HG02884 (cell line): ENCODE results near the gene STIP1.

Experiments
- ATAC-seq: cut with Tn5 transposase; IDR thresholded peaks from one replicate; pipeline ENCODE4 v1.9.1; 2021; ENCODE audit warnings: mild to moderate bottlenecking, moderate library complexity; ENCODE audit not compliant: unreplicated experiment

The STIP1 gene

DNA sequence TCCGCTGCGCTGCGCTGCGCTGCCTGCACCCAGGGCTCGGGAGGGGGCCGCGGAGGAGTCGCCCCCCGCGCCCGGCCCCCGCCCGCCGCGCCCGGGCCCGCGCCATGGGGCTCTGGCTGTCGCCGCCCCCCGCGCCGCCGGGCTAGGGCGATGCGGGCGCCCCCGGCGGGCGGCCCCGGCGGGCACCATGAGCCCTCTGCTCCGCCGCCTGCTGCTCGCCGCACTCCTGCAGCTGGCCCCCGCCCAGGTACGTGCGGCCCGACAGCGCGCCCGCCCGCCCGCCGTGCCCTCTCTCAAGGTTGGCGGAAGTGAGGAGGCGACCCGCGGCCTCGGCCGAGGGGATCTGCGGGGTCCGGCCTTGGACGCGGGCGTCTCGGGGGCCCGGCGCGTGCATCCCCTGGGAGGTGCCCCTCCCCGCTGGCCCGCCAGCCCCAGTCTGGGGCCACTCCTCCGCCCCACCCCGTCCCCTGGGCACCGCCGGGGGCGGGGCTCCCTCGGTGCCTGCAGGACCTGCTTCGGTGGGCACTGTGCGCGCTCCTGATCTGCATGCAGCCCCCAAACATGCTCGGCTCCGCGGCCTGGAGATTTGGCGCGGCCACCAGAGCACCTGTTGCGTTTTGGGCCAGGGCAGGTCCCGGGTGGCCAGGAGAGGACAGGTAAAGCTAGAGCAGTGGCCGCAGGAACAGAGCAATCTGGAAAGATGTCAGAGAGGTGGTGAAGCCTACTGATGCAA is 48.8 kb downstream of the STIP1 start:
- no peak for ATAC-seq

DNA sequence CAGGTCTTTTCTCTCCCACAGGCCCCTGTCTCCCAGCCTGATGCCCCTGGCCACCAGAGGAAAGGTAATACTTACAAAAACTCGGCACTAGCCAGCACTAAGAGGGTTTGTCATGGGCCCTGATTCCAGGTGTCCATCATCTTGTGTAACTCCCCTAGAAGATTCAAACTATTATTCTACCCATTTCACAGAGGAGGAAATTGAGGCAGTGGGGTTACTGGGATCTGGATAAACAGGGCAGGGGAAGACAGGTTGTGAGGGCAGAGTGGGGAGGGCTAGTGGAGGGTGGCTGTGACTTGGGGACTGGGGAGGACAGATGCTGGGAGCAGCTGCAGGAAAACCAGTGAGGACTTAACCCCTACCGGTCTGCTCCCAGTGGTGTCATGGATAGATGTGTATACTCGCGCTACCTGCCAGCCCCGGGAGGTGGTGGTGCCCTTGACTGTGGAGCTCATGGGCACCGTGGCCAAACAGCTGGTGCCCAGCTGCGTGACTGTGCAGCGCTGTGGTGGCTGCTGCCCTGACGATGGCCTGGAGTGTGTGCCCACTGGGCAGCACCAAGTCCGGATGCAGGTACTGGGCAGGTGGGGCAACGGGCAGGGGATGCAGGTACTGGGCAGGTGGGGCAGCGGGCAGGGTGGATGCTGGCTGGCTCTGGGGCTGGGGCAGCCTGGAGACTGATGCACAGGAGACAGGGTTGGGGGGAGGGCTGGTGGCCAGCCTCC is 49.6 kb downstream of the STIP1 start:
- ATAC-seq: no peak

DNA sequence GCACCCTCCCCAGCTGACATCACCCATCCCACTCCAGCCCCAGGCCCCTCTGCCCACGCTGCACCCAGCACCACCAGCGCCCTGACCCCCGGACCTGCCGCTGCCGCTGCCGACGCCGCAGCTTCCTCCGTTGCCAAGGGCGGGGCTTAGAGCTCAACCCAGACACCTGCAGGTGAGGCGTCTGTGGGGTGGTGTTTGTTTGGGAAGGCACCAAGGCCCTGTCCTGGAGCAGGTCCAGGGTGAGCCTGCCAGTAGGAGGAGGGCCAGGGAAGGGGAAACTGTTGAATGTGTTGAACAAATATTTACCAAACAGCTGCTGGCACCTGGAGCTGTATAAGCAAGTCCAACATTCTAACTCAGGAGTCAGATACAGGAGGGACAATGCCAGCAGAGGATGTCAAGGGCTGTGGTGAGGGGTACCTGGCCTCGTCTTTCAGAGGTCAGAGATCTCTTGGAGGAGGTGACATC is 51.5 kb downstream of the STIP1 start:
- ATAC-seq: no peak

DNA sequence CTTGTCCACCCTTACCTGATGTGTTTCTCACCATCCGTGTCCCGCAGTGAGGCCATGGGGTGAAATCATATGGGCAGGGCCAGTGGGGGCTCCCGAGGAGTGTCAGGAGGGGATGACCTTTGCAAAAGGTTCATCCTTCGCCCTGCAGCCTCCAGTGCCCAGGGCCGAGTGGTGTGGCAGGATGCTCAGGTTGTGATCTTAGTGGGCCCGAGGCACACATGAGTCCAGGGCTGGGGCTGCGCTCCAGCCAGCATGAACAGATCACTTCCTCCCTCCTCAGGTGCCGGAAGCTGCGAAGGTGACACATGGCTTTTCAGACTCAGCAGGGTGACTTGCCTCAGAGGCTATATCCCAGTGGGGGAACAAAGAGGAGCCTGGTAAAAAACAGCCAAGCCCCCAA is 52.1 kb downstream of the STIP1 start:
- ATAC-seq: no peak

DNA sequence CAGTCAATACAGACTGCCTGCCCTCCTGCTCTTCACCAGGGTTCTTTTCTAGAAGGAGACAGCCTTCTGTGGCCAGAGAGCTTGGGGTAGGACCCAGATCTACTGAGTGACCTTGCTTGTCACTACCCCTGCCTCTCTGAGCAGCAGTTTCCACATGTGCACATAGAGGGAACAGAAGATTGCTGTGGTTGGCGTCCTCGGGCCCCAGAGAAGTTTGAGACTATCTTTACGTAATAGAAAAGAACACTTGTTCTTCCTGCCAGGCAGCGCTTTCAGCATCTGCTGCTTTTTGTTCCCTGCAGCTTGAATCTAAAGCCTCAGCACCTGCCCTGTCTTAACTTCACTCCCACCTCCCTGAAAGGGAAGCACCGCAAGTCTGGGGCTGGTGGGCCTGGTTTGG is 53.0 kb downstream of the STIP1 start:
- no peak for ATAC-seq

DNA sequence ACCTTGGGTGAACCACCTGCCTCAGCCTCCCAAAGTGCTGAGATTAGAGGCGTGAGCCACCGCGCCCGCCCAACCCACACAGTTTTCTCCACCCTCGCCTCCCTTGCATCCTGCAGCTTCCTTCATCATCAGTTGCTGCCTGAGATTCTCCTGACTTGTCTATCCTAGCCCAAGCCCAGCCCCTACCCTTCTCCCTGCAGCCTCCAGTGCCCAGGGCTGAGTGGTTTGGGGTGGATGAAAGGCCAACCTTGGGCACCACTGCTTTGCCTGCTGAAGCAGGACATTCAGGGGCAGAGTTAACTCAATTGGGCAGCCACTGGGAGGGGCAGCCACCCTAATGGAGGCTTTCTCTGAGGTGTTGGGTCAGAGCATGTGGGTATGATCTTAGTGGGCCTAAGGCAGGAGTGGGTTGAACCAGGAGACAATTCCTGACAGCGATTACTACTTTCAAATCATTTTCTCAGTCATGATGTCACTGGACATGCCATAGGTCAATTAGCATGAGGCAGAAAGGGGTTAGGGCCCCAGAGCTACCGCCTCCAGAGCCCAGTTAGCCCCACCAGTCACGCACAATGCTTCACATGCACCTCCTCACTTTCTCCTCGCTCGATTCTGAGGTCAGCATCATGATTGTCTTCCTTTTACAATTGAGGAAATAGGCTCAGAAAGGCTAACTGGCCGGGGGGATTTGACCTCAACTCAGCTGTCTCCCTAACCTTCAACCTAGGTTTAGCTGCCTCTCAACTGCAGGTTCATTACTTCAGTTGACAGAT is 53.9 kb downstream of the STIP1 start:
- ATAC-seq: peak; percentile 8

DNA sequence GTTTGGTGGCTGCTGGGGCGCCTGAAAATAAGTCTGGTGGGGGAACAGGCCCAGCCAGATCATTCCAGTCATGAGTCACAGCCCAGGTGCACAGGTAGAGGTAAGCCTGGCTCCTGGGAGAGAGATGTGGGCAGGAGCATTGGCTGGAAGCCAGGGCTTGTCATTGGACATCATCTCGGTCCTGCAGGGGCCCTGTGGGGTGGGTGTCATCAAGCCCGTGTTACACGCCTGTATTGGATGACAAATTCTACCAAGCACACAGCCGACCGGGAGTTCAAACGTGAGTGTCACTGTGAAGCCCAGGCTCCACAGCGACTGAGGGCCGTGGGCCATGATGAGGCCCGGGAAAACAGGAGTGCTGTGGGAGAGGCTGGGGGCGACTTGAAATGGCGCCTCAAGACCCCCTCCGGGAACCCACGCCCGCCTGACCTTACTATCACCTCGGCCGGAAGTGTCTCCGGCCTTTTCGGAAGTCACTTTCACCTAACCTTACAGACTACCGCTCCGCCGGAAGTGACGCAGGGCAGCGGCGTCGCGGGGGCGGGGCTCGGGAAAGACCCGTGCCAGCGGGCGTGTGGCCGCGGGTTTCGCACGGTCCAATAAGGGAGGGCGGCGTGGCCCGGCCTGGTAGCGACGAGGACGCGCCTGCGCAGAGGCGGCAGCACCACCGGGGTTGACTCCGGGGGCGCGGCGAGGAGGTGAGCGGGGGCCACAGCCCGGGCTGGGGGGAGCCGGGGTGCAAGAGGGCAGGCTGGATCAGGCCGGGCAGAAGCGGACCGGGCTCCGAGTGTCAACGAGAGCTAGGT is 54.7 kb downstream of the STIP1 start, which contains the start of gene FKBP2:
FKBP2 (plus strand) TSS at position 661 of the 806 bp plus-strand sequence. CDS start 1,293 bp downstream, outside the sequence.
- peak; percentile 52 for ATAC-seq

DNA sequence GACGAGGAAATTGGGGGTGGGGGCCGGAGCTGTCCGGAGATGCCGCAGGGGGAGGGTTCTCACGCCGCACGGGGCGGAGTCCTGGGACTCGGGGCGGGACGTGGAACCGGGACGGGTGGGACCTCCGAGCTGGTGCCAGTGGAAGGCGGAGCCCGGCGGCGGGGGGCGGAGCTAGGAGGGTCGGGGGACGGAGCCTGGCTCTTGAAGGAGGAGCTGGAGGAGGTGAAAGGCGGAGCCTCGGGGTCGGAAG is 55.2 kb downstream of the STIP1 start:
- ATAC-seq: peak; percentile 56

DNA sequence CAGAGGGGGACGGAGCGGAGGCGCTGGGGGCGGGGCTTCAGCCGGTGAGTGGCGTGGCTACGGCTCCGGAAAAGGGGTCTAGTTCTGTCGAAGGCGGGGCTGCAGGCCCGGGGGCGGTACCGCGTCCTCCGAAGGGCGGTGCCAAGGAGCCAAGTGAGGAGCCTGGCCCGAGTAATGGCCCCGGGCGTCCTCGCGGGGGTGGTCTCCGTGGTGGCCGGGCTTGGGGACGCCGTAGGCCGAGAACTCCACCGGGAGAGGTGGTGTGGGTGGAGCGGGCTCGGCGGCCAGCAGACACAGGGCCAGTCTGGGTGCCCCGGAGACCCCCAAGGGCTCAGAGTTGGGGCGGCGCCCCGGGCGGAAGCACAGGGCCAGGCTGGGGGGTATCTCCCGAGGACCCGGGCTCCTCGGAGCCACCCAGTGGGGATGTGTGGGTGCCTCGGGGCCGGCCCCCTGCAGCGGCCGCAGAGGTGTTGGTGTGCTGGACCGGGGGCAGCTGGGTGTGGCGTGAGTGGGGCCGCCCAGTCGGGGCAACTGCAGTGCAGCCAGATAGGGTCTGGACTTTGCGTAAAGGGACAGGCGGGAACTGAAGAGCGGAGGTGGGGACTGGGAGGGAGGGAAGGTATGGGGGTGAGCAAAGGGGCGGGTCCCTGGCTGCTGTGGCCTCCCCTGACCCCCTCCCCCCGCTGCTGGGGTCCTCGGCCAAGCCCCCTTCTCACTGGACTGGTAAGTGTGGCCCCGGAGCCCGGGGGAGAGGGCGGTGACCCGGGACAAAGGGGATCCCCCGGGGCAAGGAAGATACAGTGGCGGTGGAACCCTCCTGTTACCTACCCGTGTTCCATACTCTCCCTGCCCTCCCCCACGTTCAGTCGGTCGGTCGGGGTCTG is 55.8 kb downstream of the STIP1 start:
- peak; percentile 48 for ATAC-seq

DNA sequence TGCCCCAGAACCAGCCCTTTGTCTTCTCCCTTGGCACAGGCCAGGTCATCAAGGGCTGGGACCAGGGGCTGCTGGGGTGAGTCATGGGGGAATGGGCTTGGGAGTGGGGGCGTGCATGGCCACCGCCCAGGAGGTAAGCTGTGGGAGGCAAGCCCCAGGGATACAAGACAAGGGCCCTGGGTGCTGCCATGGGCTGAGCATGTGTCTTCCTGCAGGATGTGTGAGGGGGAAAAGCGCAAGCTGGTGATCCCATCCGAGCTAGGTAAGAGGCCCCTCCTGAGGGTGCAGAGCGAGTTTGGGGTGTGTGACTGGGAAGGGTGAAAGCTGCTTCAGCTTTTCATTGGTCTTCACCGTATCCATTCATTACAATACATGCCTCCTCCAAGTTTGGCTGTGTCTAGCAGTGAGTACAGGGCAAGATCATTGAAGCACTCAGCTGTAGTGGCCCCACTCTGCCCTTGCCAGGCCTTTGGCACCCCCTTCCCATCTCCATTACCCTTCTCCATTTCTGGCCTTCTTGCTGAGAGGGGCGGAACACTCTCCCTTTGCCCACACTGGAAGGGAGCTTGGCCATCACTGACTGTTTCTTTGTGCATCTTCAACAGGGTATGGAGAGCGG is 57.4 kb downstream of the STIP1 start:
- no peak for ATAC-seq

DNA sequence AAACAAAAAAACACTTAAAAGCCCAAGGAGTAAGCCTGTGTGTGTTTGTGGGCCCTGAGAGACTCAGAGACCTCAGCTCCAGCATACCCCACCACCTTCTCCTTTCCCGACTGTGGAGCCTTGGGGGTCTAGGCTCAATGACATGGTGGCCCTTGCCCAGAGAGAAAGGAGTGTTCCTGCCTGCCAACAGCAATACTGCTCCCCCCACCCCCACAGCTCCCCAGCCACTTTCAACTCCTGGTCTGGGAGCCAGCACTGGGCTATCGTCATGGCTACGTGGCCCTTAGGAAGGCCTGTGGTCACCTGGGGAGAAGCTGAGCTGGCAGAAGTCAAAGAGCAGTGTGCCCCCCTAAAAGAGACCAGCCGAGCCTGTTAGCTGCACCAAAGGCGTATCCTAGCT is 58.1 kb downstream of the STIP1 start:
- ATAC-seq: no peak

DNA sequence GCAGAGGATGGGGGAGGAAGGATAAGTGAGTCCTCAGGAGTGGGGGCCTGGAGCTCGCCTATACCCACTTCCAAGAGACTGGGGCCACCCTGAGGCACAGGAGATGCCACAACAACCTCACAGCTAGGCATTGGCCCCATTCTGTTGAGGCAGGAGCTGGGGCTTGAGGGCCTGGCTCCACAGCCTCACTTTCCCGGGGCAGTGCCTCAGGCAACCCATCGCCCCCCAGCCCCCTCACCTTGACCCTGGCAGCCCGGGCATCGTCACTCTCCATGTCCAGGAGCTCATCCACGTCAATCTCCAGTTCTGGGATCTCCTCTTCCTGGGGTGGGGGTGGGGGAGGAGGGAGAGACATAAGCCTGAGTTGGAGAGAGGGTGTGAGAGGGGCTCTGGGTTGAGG is 59.0 kb downstream of the STIP1 start:
- ATAC-seq: no peak

DNA sequence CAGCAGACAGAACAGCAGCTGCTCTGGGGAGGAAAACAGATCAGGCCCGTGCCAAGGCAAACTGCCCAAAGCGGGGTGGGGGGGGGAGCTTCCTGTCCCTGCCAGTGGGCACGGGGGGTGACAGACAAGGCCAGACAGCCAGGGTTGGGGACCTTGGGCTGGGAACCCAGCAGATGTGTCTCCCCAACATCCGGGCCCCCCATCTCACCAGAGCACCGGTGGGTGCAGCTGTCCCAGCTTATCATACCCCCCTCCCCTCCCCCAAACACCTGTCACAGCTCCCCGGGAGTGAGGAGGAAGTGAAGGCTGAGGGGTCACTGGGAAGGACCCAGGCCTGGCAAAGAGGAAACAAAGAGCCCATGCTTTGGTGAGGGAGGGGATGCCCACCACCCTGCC is 59.4 kb downstream of the STIP1 start:
- no peak for ATAC-seq

DNA sequence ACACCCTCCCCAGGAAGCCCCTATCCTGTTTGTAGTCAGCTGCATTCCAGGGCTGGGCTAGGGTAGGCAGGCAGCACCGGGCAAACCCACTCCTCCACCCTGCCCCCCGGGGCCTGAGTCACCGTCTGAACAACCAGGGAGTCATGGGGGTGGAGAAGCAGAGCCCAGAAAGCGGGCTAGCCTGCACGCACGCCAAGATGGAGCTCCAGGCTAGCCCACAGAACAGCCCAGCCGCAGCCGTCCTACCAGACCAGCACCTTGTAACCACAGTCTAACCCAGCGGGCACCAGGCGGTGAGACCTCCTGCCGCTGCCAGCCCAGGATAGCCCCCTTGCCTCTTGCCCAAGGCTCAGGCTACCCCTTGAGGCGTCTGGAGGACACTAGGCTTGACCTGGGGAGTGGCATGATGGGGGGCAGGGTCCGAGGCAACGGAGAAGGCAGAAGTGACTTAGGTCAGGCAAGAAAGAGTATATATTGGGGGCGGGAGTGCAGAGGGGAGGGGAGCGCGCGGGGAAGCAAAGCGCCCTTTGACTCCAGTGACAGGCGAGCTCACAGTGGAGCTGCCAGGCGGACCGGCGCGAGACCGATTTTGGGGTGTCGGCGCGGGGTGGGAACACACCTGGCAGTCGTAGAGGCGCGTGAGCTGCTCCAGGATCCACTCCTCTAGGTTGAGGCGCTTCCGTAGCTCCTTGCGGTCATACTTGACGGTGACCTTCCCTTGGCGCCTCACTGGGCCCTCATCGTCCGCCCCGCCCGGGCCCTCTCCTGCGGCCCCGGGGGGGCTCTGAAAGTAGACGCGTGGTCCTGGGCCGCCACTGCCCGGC is 60.0 kb downstream of the STIP1 start:
- ATAC-seq: no peak

DNA sequence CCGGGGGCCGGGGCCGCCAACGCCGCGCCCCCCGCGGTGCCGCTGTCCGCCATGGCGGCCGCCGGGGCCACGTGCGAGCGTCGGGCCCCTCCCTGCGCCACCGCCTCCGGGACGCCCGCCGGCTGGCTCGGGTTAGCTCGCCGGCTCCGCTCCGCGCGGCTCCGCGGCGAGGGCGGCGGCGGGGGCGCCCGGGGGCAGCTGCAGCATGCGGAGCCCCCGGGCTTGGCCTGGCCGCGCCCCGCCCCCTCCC is 60.6 kb downstream of the STIP1 start:
- peak; percentile 12 for ATAC-seq

DNA sequence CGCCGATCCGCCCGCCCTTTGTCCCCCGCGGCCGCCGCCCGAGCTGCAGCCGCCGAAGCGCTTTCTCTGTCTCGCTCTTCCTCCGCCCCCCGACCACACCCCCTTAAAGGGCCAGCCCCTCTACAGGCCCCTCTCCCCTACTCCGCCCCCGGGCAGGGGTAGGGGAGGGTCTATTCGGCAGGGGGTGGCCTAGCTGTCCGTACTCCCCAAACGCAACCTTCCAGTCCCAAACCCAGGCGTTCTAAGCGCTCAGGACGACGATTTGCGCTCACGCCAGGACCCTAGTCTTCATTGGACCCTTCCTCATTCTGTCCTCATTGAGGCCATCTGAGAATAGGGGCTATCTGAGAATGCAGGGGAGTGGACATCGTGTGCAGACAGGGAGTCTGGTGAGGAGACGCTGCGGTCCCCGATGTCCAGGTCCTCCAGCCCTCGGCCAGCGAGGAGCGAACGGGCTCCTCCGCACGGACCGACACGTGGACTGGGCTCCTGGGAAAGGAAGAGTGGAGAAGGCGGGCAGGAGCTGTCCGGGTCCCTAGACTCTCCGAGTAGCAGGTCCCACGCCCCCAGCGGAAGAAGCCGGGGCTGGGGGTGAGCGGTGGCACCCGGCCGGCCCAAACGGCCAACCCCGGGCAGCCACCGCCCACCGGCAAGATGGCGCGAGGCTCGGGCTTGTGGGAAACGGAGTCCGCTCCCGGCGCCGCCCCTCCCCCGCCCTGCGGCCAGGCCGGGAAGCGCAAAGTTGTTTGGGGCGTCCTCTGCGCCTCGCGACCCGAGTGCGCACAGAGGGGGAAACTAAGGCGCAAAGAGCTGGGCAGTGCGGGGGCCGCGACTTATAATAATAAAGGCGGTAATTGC is 61.1 kb downstream of the STIP1 start, which contains the start of gene PPP1R14B:
PPP1R14B (minus strand) TSS at position 73 of the 858 bp plus-strand sequence. CDS start 270 bp downstream, outside the sequence.
- ATAC-seq: peak; percentile 45

DNA sequence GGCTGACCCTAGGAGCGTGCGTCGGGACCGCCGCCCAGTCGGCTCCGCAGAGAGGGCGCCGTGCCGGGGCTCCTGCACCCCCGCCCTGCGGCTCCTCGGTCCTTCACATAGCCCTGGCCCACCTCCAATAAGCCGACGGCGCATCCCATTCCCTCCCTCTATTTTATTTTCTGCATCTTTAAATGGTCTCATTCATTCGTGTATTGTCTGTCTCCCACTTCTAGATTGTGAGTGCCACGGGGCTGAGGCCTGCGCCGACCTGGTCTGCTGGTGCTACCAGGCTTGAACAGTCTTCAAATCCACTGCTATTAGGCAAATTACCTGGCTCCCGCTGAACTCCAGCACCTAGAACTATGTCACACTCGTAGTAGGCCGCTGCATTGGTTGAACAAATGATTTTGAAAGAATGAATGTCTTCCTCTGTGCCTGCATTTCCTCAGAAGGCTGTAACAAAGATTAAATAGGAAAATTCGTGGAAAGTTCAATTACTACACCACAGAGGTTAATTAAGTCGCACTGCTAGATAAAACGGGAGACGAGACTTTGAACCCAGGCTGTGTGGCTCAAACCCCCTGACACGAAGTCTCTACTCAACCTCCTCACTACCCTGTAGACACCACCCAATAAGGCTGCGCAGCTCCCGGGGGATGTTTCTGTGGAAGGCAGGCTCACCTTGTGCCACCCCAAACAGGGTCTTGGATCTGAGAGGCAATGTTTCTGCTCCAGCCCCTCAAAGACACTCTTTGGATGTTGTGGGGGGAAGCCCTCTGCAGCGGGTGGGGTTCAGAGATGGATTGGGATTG is 62.0 kb downstream of the STIP1 start:
- no peak for ATAC-seq
